Frontal cortex (tissue), 4 donors: Measurements from ENCODE around the gene STK10. TPM values are rescaled to one million over a fixed set of nuclear protein-coding genes. Genes with fewer than 3 reads are reported as not detected.

Experiments
- DNase-seq, 2 donors: peaks; one replicate each; pipeline ENCODE4 v3.0.0; 2012; ENCODE audit warnings: low spot score in 2 of 2
- FAIRE-seq: peaks from 2 replicates; lab custom pipeline; 2012; peaks lifted over from hg19 to GRCh38; lab: Jason Lieb, UNC
- total RNA-seq: library from RNA; depleted of rRNA; stranded (reverse); fragments of >200 nt; gene quantifications from one replicate; pipeline ENCODE4 v1.2.3, GENCODE V29; 2014
- donor health status: control.
- donor health status: control.
- donor health status: control.

The STK10 gene
- total RNA-seq, 1 donor from 2014 or later = 4.5 TPM

GRCh38 chr5:172193872-172194271 is 5.8 kb upstream of the STK10 start, which contains the start of gene EFCAB9:
TSS of gene EFCAB9 (plus strand) at chr5:172194172. CDS start at chr5:172194173, 1 bp downstream.
- DNase-seq (no peak), FAIRE-seq (no peak)

- DNase-seq (no peak), FAIRE-seq (no peak)
Observed at GRCh38 chr5:172189693-172190296, 1.8 kb upstream of the STK10 start.

GRCh38 chr5:172188893-172189692 is 1.1 kb upstream of the STK10 start:
- FAIRE-seq = no peak
- DNase-seq = no peak

- no peak for FAIRE-seq
- peak in 1 of 2 donors; percentile 44 for DNase-seq
Observed at GRCh38 chr5:172187118-172188032, 649 bp downstream of the STK10 start.

GRCh38 chr5:172186114-172186695 is 1.8 kb downstream of the STK10 start:
- DNase-seq (no peak), FAIRE-seq (no peak)

GRCh38 chr5:172185096-172185461 is 2.9 kb downstream of the STK10 start:
- FAIRE-seq (no peak), DNase-seq (no peak)

- FAIRE-seq = no peak
Observed at GRCh38 chr5:172183881-172184280, 4.1 kb downstream of the STK10 start.

GRCh38 chr5:172182291-172182690 is 5.7 kb downstream of the STK10 start:
- FAIRE-seq = no peak
- no peak for DNase-seq

More at GRCh38 chr5:172183881-172184280, 4.1 kb downstream of the STK10 start:
- DNase-seq = no peak

- FAIRE-seq = no peak
- no peak for DNase-seq
Observed at GRCh38 chr5:172180936-172181335, 7.1 kb downstream of the STK10 start.

GRCh38 chr5:172178991-172179989 is 8.7 kb downstream of the STK10 start:
- DNase-seq = no peak
- FAIRE-seq = no peak

GRCh38 chr5:172178301-172178987 is 9.6 kb downstream of the STK10 start:
- FAIRE-seq (no peak), DNase-seq (no peak)

- DNase-seq (no peak), FAIRE-seq (no peak)
Observed at GRCh38 chr5:172177176-172177575, 10.8 kb downstream of the STK10 start.

- DNase-seq (no peak), FAIRE-seq (no peak)
Observed at GRCh38 chr5:172175263-172175719, 12.7 kb downstream of the STK10 start.

- DNase-seq (no peak), FAIRE-seq (no peak)
Observed at GRCh38 chr5:172173564-172174153, 14.4 kb downstream of the STK10 start.

GRCh38 chr5:172172912-172173563 is 15.0 kb downstream of the STK10 start:
- FAIRE-seq = no peak
- peak; percentile 34 to 57 for DNase-seq

GRCh38 chr5:172171118-172171517 is 16.9 kb downstream of the STK10 start:
- no peak for DNase-seq
- no peak for FAIRE-seq

GRCh38 chr5:172170251-172170701 is 17.7 kb downstream of the STK10 start:
- DNase-seq (no peak), FAIRE-seq (no peak)
